Keratinocyte (primary cell): ENCODE data around the gene TCP11. TPM values are rescaled to one million over a fixed set of nuclear protein-coding genes. Genes with fewer than 3 reads are reported as not detected.

Source experiments
- DNase-seq: peaks from one replicate; pipeline ENCODE4 v3.0.0-alpha.2; 2011; ENCODE audit warnings: low read depth, missing footprints, low spot score
- FAIRE-seq: peaks from 2 replicates; lab custom pipeline; 2011; peaks lifted over from hg19 to GRCh38; lab: Jason Lieb, UNC
- H2AFZ ChIP-seq: 2 replicates; pipeline ENCODE4 v1.6.0; 2012; ENCODE audit warnings: low read length, control low read depth, inconsistent platforms; ENCODE audit not compliant: control insufficient read depth
- H3K27ac ChIP-seq: 2 replicates; pipeline ENCODE4 v1.5.1; 2011; ENCODE audit warnings: low read length; ENCODE audit not compliant: control insufficient read depth, insufficient read depth
- H3K27me3 ChIP-seq: 3 replicates; pipeline ENCODE4 v1.6.0; 2011; ENCODE audit warnings: low read length; ENCODE audit not compliant: control insufficient read depth, insufficient read depth; ENCODE audit errors: extremely low read depth
- H3K36me3 ChIP-seq, 2 experiments: 2 replicates in 1 of 2; 3 replicates in 1 of 2; pipeline ENCODE4 v1.5.1; 2011; ENCODE audit warnings: low read length in 2 of 2, mild to moderate bottlenecking in 1 of 2; ENCODE audit not compliant: control insufficient read depth in 2 of 2, insufficient read depth in 2 of 2; ENCODE audit errors: extremely low read depth in 1 of 2
- H3K4me1 ChIP-seq: 3 replicates; pipeline ENCODE4 v1.5.1; 2011; ENCODE audit warnings: low read length; ENCODE audit not compliant: control insufficient read depth, insufficient read depth; ENCODE audit errors: extremely low read depth
- H3K4me2 ChIP-seq: 3 replicates; pipeline ENCODE4 v1.6.0; 2011; ENCODE audit warnings: low read depth, low read length; ENCODE audit not compliant: control insufficient read depth, insufficient read depth; ENCODE audit errors: extremely low read depth
- H3K4me3 ChIP-seq, 3 experiments: fragments of 200-600 bp in 1 of 3; sonication (generic) in 1 of 3; 2 replicates in 2 of 3; 3 replicates in 1 of 3; pipeline ENCODE4 v1.5.1; 2011 to 2016; ENCODE audit warnings: low read length in 3 of 3, mild to moderate bottlenecking in 3 of 3, control low read depth in 2 of 3, inconsistent platforms in 1 of 3, low read depth in 1 of 3, mixed read lengths in 1 of 3, mixed run types in 1 of 3, moderate library complexity in 1 of 3; ENCODE audit not compliant: control insufficient read depth in 2 of 3, insufficient read depth in 2 of 3; ENCODE audit errors: extremely low read depth in 1 of 3
- H3K79me2 ChIP-seq: 2 replicates; pipeline ENCODE4 v1.6.0; 2012; ENCODE audit warnings: low read length; ENCODE audit not compliant: control insufficient read depth, insufficient read depth
- H3K9ac ChIP-seq: 3 replicates; pipeline ENCODE4 v1.6.0; 2011; ENCODE audit warnings: low read length; ENCODE audit not compliant: control insufficient read depth, insufficient read depth; ENCODE audit errors: extremely low read depth
- H3K9me1 ChIP-seq: 3 replicates; pipeline ENCODE4 v1.6.0; 2011; ENCODE audit warnings: low read length; ENCODE audit not compliant: control insufficient read depth, insufficient read depth; ENCODE audit errors: extremely low read depth
- H3K9me3 ChIP-seq: 2 replicates; pipeline ENCODE4 v1.5.1; 2012; ENCODE audit warnings: low read depth, low read length; ENCODE audit not compliant: control insufficient read depth
- H4K20me1 ChIP-seq: 3 replicates; pipeline ENCODE4 v1.6.0; 2011; ENCODE audit warnings: low read length; ENCODE audit not compliant: control insufficient read depth, insufficient read depth; ENCODE audit errors: extremely low read depth
- CTCF ChIP-seq, 3 experiments: IDR thresholded peaks in 1 of 3; conservative IDR thresholded peaks in 1 of 3; optimal IDR thresholded peaks in 1 of 3; 2 replicates in 2 of 3; 3 replicates in 1 of 3; pipeline versions ENCODE3 to v1.5.1; 2011; ENCODE audit warnings: low read length in 3 of 3, mild to moderate bottlenecking in 3 of 3, moderate library complexity in 2 of 3, control low read depth in 1 of 3, inconsistent platforms in 1 of 3; ENCODE audit not compliant: insufficient read depth in 2 of 3; ENCODE audit errors: extremely low read depth in 1 of 3
- EZH2 ChIP-seq: IDR thresholded peaks from one replicate; pipeline ENCODE4 v1.6.1; 2012; ENCODE audit warnings: inconsistent platforms, mild to moderate bottlenecking, low read length, moderate library complexity
- dilution Hi-C: fragments of 300-500 bp; cut with MboI; formaldehyde crosslinking; loops from one replicate; pipeline ENCODE4 v1.7.0; 2020; ENCODE audit warnings: low sequenced_read_pairs; ENCODE audit not compliant: extremely low pct_ligation_motif_present
- polyA plus RNA-seq, 5 experiments: library from polyadenylated mRNA; depleted of rRNA in 3 of 5; stranded (reverse) in 3 of 5; stranded (forward) in 1 of 5; unstranded in 1 of 5; fragments of >200 nt; gene quantifications; 1 replicate in 1 of 5; 2 replicates in 3 of 5; 3 replicates in 1 of 5; pipeline versions ENCODE4 v1.2.1 to v1.2.3, GENCODE V29; 2011 to 2012; ENCODE audit warnings: missing spikeins in 2 of 5, low read depth in 1 of 5, low replicate concordance in 1 of 5

Gene TCP11
- polyA plus RNA-seq, 1 donor (not counting 4 experiments of a cell fraction or from before 2014, with no cell fraction given) = not detected

GRCh38 chr6:35092362-35093117 lies 48.6 kb downstream of the TCP11 start:
- Histone ChIP-seq H3K79me2 (no peaks in the 10 kb centered on the region), H3K9me3 (no peaks in the 10 kb centered on the region), H3K4me2 (no peak overlapping the region), H3K4me3 (no peak overlapping the region), H2AFZ (no peak overlapping the region), H3K4me1 (peaks cover 10% of the 10 kb centered on the region), H3K27me3 (no peaks in the 10 kb centered on the region), H3K36me3 (peaks cover 3 to 10% of the 10 kb centered on the region in 2 experiments), H4K20me1 (peaks cover 3% of the 10 kb centered on the region), H3K27ac (no peak overlapping the region), H3K9me1 (no peaks in the 10 kb centered on the region), H3K9ac (no peak overlapping the region)
- no peak for TF ChIP-seq CTCF (optimal IDR thresholded peaks at IDR 0.05 in 1 of 3, IDR thresholded peaks at IDR 0.05 in 1 of 3, conservative IDR thresholded peaks at IDR 0.05 in 1 of 3; ENCODE audit: extremely low read depth in 1 of 3, insufficient read depth in 2 of 3, low read length in 3 of 3)
- TF ChIP-seq EZH2 = no peak
- dilution Hi-C loops = no loop called here
- no peak for DNase-seq
- no peak for FAIRE-seq

- H3K4me2 ChIP-seq = no peak overlapping the region
- dilution Hi-C loops = no loop called here
These were observed 49.6 kb downstream of the TCP11 start for GRCh38 chr6:35091346-35092083.

More at GRCh38 chr6:35091346-35092083, 49.6 kb downstream of the TCP11 start:
- H3K79me2 ChIP-seq = no peaks in the 10 kb centered on the region
- no peak overlapping the region for H3K27ac ChIP-seq
- H3K4me3 ChIP-seq = no peak overlapping the region
- H3K4me1 ChIP-seq = peaks cover 5% of the 10 kb centered on the region
- H3K27me3 ChIP-seq = no peaks in the 10 kb centered on the region
- FAIRE-seq (no peak), DNase-seq (no peak)
- H3K9me3 ChIP-seq = no peaks in the 10 kb centered on the region
- H4K20me1 ChIP-seq = peaks cover 3% of the 10 kb centered on the region
- no peak for TF ChIP-seq CTCF (optimal IDR thresholded peaks at IDR 0.05 in 1 of 3, IDR thresholded peaks at IDR 0.05 in 1 of 3, conservative IDR thresholded peaks at IDR 0.05 in 1 of 3; ENCODE audit: extremely low read depth in 1 of 3, insufficient read depth in 2 of 3, low read length in 3 of 3)
- TF ChIP-seq EZH2 = no peak
- peaks cover 11% of the 10 kb centered on the region in 2 experiments for H3K36me3 ChIP-seq
- H3K9me1 ChIP-seq = no peaks in the 10 kb centered on the region
- no peak overlapping the region for H2AFZ ChIP-seq
- no peak overlapping the region for H3K9ac ChIP-seq
